Heart right ventricle (tissue), 16 donors: Measurements from ENCODE around the gene IL1RAPL2. TPM values are rescaled to one million over a fixed set of nuclear protein-coding genes. Genes with fewer than 3 reads are reported as not detected.

Experiments
- ATAC-seq, 8 donors: fragments of 200-7000 bp; cut with Tn5 transposase; one replicate each; pipeline ENCODE4 v1.9.1; 2020; ENCODE audit warnings: mild to moderate bottlenecking in 8 of 8, moderate library complexity in 8 of 8, moderate number of reproducible peaks in 1 of 8
- DNase-seq, 2 donors: peaks; one replicate each; pipeline ENCODE4 v3.0.0-alpha.2; 2020
- H3K27ac ChIP-seq, 10 donors: fragments of 200-600 bp; sonication (generic) in 2 of 10; one replicate each; pipeline versions ENCODE4 v1.5.0 to v1.8.0; 2020 to 2022; ENCODE audit warnings: mild to moderate bottlenecking in 3 of 10
- H3K27me3 ChIP-seq, 7 donors: fragments of 200-600 bp; one replicate each; pipeline ENCODE4 v1.8.0; 2021 to 2022; ENCODE audit warnings: mild to moderate bottlenecking in 2 of 7
- H3K36me3 ChIP-seq, 9 donors: fragments of 200-600 bp; sonication (generic) in 1 of 9; one replicate each; pipeline versions ENCODE4 v1.5.0 to v1.8.0; 2020 to 2022; ENCODE audit warnings: mild to moderate bottlenecking in 2 of 9
- H3K4me1 ChIP-seq, 9 donors: fragments of 200-600 bp; sonication (generic) in 1 of 9; one replicate each; pipeline versions ENCODE4 v1.5.0 to v1.8.0; 2020 to 2022; ENCODE audit warnings: mild to moderate bottlenecking in 4 of 9
- H3K4me3 ChIP-seq, 10 donors: fragments of 200-600 bp; sonication (generic) in 2 of 10; one replicate each; pipeline versions ENCODE4 v1.5.0 to v1.8.0; 2020 to 2022; ENCODE audit warnings: mild to moderate bottlenecking in 7 of 10, moderate library complexity in 2 of 10
- H3K9me3 ChIP-seq, 11 donors: fragments of 200-600 bp in 10 of 11; sonication (generic) in 2 of 11; one replicate each; pipeline versions ENCODE4 v1.5.0 to v1.8.0; 2013 to 2022; ENCODE audit warnings: mild to moderate bottlenecking in 2 of 11, control low read depth in 1 of 11, moderate library complexity in 1 of 11
- CTCF ChIP-seq, 9 donors: fragments of 200-600 bp; sonication (generic) in 2 of 9; IDR thresholded peaks; one replicate each; pipeline versions ENCODE4 v1.5.0 to v1.8.0; 2021 to 2022; ENCODE audit warnings: antibody characterized with exemption in 9 of 9, mild to moderate bottlenecking in 5 of 9, moderate library complexity in 1 of 9
- WGBS, 2 donors: extraction: QIAGEN DNeasy Blood & Tissue Kit; methylation state at CpG; one replicate each; pipeline ENCODE4 v1.1.7; 2013; ENCODE audit warnings: inconsistent platforms in 1 of 2; 5-methylcytosine and 5-hydroxymethylcytosine counted together
- intact Hi-C, 10 donors: fragments of 100-400 bp; cut with DNase I; formaldehyde crosslinking; loops; one replicate each; pipeline versions ENCODE4 v1.11.1 to v1.14.2; 2022
- polyA plus RNA-seq, 2 donors: library from polyadenylated mRNA; stranded (reverse); fragments of 200-250 nt; gene quantifications; one replicate each; pipeline ENCODE4 v1.2.3, GENCODE V29; 2013
- total RNA-seq, 10 donors: library from RNA; stranded (reverse); fragmentation: NEBNext Ultra II Directional in 3 of 10; extraction: Animal tissue kit (Norgen Biotek cat#: 25700) in 3 of 10; gene quantifications; one replicate each; pipeline versions ENCODE4 v1.2.1 to v1.2.4, GENCODE V29; 2021 to 2023
- donor health status: Arrhythmogenic right ventricular cardiomyopathy.
- donor health status: ischemic (EF 13 %, LVEDD 7.1; RV severe dilation, severe dysfunction).
- donor health status: healthy with polysubstance abuse.
- donor health status: DM: no; HTN: yes; CAD: no.
- donor health status: DM: no; HTN: no; CAD: no.
- donor health status: ischemic (EF 25% LVEDD 6.9; RV normal size, moderate dysfunction).
- donor health status: ischemic (EF 25% LVEDD 5.7; RV mildly dilated, moderate dysfunction).
- donor health status: healthy.
- donor health status: DM: yes; HTN: yes; CAD: no.
- donor health status: Ischemic cardiomyopathy.
- donor health status: ischemic (EF 35%, LVEDD 5.7; RV mildly dilated, moderate dysfunction).
- donor health status: nonischemic (EF 11% LVEDD 7.7; RV severe dilation, severe dysfunction).
- donor health status: DM: yes; HTN: yes; CAD: no.
- donor health status: PGD.
- donor health status: ischemic (EF 29% LVEDD 5.4; RV normal size, mild dysfunction).
- donor health status: nonischemic (EF 23%, LVEDD 6.1; RV moderate dilation, normal function).

IL1RAPL2 gene
- total and polyA plus RNA-seq, 12 donors = 0.01 TPM; not detected in 11

DNA sequence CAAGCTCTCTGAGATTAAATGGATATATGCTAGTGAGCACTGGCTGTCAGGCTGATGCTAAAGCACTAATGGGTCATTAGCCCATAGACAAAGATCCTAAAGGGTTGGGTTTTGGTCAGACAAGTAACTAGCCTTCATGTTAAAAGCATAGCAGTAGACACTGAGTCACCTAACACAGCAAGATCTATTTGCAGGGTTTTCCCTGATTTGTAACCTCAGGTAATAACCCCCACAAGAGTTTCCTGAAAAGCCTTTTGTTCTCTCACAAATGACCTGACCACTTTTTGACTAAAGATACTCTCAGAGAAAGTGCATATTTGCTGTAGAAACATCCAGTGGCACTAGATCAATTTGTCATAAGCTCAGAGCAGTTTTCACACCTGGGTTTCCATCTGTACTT is 905.6 kb downstream of the IL1RAPL2 start:
- Histone ChIP-seq H3K27me3 (peaks cover 0 to 15% (median 0%) of the 10 kb centered on the region in 7 donors), H3K36me3 (no peaks in the 10 kb centered on the region), H3K4me1 (no peaks in the 10 kb centered on the region), H3K27ac (no peak overlapping the region), H3K4me3 (no peak overlapping the region), H3K9me3 (no peaks in the 10 kb centered on the region)
- ATAC-seq (no peak), DNase-seq (no peak)
- intact Hi-C loops = no loop called here
- no peak for TF ChIP-seq CTCF (IDR thresholded peaks at IDR 0.05)

- no peaks in the 10 kb centered on the region for H3K4me1 ChIP-seq
- ATAC-seq = no peak
- no peaks in the 10 kb centered on the region for H3K9me3 ChIP-seq
- H3K27me3 ChIP-seq = peaks cover 0 to 11% (median 0%) of the 10 kb centered on the region in 7 donors
- H3K36me3 ChIP-seq = no peaks in the 10 kb centered on the region
- no peak overlapping the region for H3K27ac ChIP-seq
- no peak for DNase-seq
- H3K4me3 ChIP-seq = no peak overlapping the region
- TF ChIP-seq CTCF (IDR thresholded peaks at IDR 0.05) = no peak
- intact Hi-C loops = no loop called here
Observed at GRCh38 chrX:105475801-105476200, 909.8 kb downstream of the IL1RAPL2 start.

GRCh38 chrX:105477351-105477750 is 911.4 kb downstream of the IL1RAPL2 start:
- Histone ChIP-seq H3K4me3 (no peak overlapping the region), H3K27ac (no peak overlapping the region), H3K4me1 (no peaks in the 10 kb centered on the region), H3K27me3 (peaks cover 0 to 11% (median 0%) of the 10 kb centered on the region in 7 donors), H3K9me3 (no peaks in the 10 kb centered on the region), H3K36me3 (no peaks in the 10 kb centered on the region)
- intact Hi-C loops = no loop called here
- no peak for DNase-seq
- WGBS, 2 donors = 87 to 89% methylated on average over 1 of the region's 1 CpG
- no peak for TF ChIP-seq CTCF (IDR thresholded peaks at IDR 0.05)
- no peak for ATAC-seq

- H3K9me3 ChIP-seq = peaks cover 0 to 7% (median 0%) of the 10 kb centered on the region in 11 donors
- ATAC-seq (peak; percentile 29 to 92 (median 82)), DNase-seq (peak in 1 of 2 donors; percentile 3)
- intact Hi-C loops = no loop called here
- H3K36me3 ChIP-seq = no peaks in the 10 kb centered on the region
- peaks cover 0 to 11% (median 0%) of the 10 kb centered on the region in 7 donors for H3K27me3 ChIP-seq
- no peaks in the 10 kb centered on the region for H3K4me1 ChIP-seq
- no peak for TF ChIP-seq CTCF (IDR thresholded peaks at IDR 0.05)
- H3K27ac ChIP-seq = peak overlapping the region in 7 of 10 donors; percentile 10 to 72 (median 66)
- WGBS, 2 donors = 10 to 70% methylated on average over 1 of the region's 1 CpG
- no peak overlapping the region for H3K4me3 ChIP-seq
Observed at GRCh38 chrX:105480646-105481310, 914.8 kb downstream of the IL1RAPL2 start.
